ENCODE measurements around the gene TULP1.

TULP1 gene

GRCh38 chr6:35496036-35496840 is 16.5 kb downstream of the TULP1 start:
- DNase-seq, result no peak

DNA sequence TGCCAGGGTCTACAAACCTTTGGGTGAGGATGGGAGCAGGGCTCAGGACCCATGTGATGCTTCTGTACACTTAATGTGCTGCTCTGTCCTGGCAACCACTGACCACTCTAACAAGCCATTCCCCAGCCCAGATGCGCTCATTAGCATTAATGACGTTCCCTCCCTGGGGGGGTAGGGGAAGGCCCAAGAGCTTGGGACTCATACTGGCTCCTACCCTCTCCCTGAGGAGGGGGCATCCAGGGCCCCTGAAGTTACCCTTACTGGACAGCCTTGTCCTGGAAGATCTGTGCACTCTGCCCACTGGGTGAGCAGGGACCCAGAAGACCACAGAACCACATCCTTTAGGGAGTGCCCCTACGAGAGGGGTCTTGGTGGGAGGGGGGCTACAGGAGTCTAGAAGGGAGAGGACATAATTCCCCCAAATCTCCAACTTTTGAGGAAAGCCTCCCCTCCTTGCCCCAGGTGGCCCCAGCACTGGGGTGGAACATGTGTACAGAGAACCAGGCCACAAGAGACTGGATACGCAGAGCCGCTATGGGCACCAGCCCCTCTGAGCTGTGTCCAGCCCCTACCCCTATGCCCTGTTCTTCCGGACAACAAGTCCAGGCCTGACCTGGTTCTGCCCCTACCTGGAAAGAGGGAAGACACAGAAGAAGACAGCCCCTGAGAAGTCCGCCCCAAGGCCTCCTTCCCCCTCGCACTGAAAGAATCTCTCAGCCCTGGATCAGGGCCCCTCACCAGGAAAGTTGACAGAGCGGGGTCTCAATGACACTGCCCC is 17.2 kb downstream of the TULP1 start:
- DNase-seq, result no peak

DNA sequence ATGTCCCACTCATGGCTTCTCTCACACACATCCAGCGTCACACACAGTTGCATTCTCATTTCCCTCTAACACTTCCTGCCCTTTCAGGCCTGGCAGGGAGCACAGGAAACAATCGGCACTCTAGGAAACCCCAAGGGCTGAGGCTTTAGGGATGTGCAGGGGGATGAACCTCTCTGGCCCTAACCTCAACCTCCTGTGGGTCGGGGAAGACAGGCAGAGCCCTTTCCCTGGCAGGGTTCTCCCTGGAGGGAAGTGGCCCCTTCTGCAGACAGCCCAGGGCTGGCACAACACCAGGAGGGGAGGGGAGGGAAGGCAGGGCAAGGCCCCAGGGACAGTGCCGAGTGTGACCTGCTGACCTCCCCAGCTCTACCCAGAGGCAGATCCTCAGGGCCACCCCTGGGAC is 18.5 kb downstream of the TULP1 start:
- no peak for DNase-seq

GRCh38 chr6:35493307-35493983 is 19.3 kb downstream of the TULP1 start:
- DNase-seq, result no peak

- DNase-seq, result no peak
Measured at GRCh38 chr6:35492974-35493284, 19.8 kb downstream of the TULP1 start.

- no peak for DNase-seq
Measured at GRCh38 chr6:35492258-35492973, 20.3 kb downstream of the TULP1 start.

DNA sequence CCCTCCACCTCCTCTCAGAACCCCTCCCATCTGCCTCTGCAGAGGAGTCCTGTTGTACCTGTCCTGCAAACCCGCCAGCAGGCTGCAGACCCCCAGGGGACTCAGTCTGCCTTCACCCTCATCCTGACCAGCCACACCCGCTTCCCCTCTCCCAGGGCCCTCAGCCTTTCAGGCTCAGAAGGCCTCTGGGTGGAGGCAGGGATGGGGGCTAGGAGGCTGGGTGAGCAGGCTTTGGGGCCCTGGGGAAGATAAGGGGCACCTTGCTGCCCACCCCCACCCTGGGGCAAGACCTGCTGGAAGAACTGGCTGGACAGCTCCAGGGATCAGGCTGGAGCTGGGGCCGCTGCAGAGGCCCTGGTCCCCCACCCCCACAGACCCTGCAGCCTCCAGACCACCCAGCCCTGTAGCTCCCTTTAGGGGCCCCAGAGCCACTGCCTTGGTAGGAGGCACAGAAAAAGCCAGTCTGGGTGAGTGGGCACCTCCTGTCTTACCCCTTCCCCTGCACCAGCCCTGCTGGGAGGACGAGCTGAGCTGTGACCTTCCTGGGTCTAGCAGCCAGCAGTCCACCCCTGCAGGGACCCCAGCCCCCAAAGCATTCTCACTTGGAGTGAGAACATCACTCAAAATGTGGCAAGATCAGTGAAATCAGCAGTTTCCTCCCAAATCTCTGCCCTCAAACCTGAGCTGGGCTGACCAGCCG is 21.0 kb downstream of the TULP1 start:
- no peak for DNase-seq

DNA sequence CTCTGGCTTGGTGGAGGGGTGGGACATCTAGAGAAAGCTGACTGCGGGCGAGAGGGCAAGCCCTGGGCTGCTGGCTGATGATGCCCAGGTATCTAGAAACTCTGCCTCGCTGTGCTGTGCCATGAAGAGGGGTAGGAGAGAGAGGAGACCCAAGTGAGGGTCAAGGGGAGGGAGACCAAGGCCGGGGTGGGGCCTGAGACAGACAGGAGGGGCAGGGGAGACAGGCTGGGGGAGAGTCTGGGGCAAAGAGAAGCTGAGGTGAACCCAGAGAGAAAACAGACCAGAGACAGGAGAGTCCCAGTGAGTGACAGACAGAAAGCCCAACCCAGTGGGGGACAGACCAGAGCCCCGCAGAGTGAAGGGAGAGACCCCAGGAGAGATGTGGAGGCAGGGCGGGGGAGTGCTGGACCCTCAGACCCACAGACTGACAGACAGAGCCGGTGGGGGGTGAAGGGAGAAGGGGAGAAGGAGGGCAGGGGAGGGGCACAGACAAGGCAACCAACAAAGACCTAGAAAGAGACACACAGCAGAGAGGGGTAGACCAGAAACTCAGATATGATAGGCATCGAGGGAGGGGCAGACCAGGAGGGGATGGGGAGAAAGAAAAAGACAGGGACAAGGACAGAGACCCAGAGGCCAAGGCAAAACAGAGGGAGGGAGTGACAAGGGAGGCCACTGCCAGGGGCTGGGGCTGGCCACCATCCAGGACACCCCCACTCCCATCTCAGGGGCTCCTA is 21.7 kb downstream of the TULP1 start:
- no peak for DNase-seq

- DNase-seq, result no peak
Measured at GRCh38 chr6:35489995-35490791, 22.5 kb downstream of the TULP1 start.

GRCh38 chr6:35489066-35489465 is 23.6 kb downstream of the TULP1 start:
- DNase-seq, result no peak

- DNase-seq, result no peak
Measured at GRCh38 chr6:35488517-35488862, 24.2 kb downstream of the TULP1 start.

DNA sequence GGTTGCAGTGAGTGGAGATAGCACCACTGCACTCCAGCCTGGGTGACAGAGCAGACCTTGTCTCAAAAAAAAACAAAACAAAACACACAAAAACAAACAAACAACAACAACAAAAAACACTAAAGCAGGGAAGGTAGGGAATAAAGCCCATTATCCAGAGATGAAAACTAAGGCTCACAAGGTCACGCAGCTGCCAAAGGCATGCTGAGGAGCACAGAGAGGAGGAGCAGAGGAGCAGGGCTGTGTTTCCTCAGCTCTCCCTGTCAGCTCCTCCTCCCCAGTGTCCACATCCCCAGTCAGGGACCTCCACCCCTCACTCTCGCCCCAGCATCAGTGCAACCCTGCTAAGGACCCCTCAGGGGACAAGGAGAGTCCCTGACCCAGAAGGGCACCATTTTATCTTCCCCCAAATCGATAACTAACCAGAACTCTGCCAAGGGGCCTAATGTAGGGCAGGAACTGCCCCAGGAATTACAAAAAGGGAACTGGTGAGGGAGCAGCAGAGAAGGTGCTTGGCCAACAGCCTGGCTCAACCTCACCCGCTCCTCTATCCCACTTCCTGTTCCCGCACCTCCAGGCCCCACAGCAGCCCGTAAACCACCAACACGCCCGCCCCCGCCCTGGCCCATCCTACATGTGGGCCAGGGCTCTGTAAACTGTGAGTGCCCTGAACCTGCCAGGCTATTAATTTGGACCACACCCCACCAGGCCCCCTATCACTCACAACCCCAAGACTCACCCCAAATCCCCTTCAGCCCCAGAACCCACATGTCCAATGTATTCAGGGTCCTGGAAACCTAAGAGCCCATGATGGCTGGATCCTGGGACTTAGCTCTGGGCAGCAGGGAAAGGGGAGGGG is 24.8 kb downstream of the TULP1 start:
- no peak for DNase-seq

DNA sequence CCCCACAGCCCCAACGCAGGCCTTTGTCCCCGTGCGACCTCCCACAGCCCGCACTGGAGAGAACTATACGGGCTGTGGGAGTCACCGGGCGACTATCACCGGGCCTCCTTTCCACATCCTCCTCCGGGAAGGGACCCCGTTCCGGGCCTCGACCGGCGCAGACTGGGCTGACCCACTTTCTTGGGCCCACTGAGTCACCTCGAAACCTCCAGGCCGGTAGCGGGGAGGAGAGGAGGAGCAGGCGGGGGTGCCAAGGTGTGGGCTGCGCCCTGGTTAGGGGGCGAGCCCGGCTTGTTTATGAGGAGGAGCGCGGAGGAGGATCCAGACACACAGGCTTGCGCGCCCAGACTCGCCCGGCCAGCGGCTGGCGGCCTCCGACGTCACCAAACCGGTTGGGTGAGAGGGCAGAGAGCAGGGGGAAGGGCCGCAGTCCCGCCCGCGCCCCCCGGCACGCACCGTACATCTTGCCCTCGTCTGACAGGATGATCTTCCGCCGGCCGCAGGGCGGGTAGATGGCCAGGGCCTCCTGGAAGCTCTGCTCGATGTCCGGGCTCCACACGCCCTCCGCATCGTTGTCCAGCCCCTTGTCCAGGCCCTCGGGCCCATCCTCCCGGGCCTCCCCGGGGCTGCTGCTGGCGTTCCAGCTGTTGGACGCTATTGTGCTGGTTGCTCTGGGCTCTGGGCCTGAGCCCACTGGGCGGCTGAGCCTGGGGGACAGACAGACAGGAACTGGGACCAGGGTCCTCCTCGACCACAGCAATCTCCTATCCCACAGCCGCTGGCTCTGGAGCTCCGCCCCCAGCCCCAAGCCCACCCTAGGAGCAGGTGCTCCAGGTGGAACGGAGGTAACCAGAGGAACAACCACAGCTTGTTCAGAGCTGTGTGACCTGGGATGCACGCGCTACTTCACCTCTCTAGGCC is 26.4 kb downstream of the TULP1 start:
- DNase-seq, result no peak

DNA sequence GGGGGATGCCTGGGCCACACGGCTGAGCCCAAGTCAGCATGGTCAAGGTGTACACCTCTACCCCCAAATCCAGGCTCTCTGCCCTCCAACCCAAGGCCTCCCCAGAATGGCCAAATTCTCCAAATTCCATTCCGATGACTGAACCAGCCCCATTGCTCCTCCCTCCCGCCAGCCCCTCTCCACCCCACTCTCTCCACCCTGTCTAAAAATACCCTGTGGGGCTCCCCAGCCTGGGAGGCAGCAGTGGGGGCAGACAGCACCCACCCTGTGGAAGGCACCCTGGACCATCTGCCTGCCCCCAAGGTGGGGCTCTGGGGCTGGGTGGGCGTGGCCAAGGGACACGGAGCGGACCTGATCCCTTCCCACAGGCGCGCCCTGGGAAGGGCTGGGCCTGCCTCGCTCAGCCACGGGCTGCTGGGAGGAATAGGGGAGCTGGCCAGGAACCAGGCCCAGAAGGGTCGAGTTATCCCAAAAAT is 27.3 kb downstream of the TULP1 start:
- DNase-seq, result no peak

GRCh38 chr6:35484921-35485392 is 27.7 kb downstream of the TULP1 start:
- no peak for DNase-seq

GRCh38 chr6:35483893-35484645 is 28.6 kb downstream of the TULP1 start:
- no peak for DNase-seq

- DNase-seq, result no peak
Measured at GRCh38 chr6:35483490-35483889, 29.2 kb downstream of the TULP1 start.

- DNase-seq, result no peak
Measured at GRCh38 chr6:35483062-35483461, 29.6 kb downstream of the TULP1 start.

Measured in CD4-positive, alpha-beta T cell treated with Interleukin-17A for 1 hour (primary cell).